GM12891 (cell line): ENCODE results near the gene S100B.

Experiments used
- PAX5 ChIP-seq: IDR thresholded peaks from 2 replicates; pipeline ENCODE4 v1.6.1; 2011; ENCODE audit warnings: low read length, moderate library complexity, mild to moderate bottlenecking; ENCODE audit not compliant: insufficient read depth, severe bottlenecking
- POLR2A ChIP-seq: IDR thresholded peaks from 2 replicates; pipeline ENCODE4 v1.6.1; 2011; ENCODE audit warnings: low read depth, low read length, control low read depth
- POLR2AphosphoS5 ChIP-seq: IDR thresholded peaks from 2 replicates; pipeline ENCODE4 v1.6.1; 2011; ENCODE audit warnings: low read depth, low read length, control low read depth
- POU2F2 ChIP-seq: IDR thresholded peaks from 2 replicates; pipeline ENCODE4 v1.6.1; 2011; ENCODE audit warnings: low read depth, mild to moderate bottlenecking, control low read depth, low read length, moderate library complexity
- SPI1 ChIP-seq: IDR thresholded peaks from 2 replicates; pipeline ENCODE4 v1.6.1; 2011; ENCODE audit warnings: low read depth, low read length, control low read depth
- TAF1 ChIP-seq: IDR thresholded peaks from 2 replicates; pipeline ENCODE4 v1.6.1; 2011; ENCODE audit warnings: low read depth, low read length, control low read depth

- TF ChIP-seq POLR2A (no peak), TAF1 (no peak), POLR2AphosphoS5 (no peak), POU2F2 (no peak), SPI1 (no peak), PAX5 (no peak)
Measured at GRCh38 chr21:46594276-46594675, 10.6 kb downstream of the S100B start.
